H1 (cell line): ENCODE measurements around the gene TCFL5. TPM values are rescaled to one million over a fixed set of nuclear protein-coding genes. Genes with fewer than 3 reads are reported as not detected.

ENCODE experiments used
- CTCF ChIA-PET: fragments of 300-600 bp; sonication (Branson Sonifier 250); formaldehyde crosslinking; loops from one replicate; lab custom pipeline; 2021; ENCODE audit not compliant: partially characterized antibody; lab: Charles Lee
- POLR2A ChIA-PET: fragments of 300-600 bp; sonication (Branson Sonifier 250); formaldehyde crosslinking; loops from one replicate; lab custom pipeline; 2021; ENCODE audit warnings: inconsistent platforms; ENCODE audit not compliant: partially characterized antibody; lab: Charles Lee
- DNase-seq, 2 experiments: peaks; one replicate each; pipeline versions ENCODE4 v3.0.0 to v3.0.0-alpha.2; 2010 to 2022; ENCODE audit warnings: low spot score in 2 of 2, low read depth in 1 of 2, mixed read lengths in 1 of 2
- FAIRE-seq: peaks from 2 replicates; lab custom pipeline; 2011; peaks lifted over from hg19 to GRCh38; lab: Jason Lieb, UNC
- H2AFZ ChIP-seq: 2 replicates; pipeline ENCODE4 v1.8.1; 2012; ENCODE audit warnings: low read length, inconsistent platforms
- H2AK5ac ChIP-seq: 2 replicates; pipeline ENCODE4 v1.6.1; 2013; ENCODE audit warnings: low read depth, low read length
- H2BK120ac ChIP-seq: replicated peaks from 2 replicates; pipeline ENCODE3; 2013; ENCODE audit warnings: low read depth, low read length, inconsistent platforms
- H2BK12ac ChIP-seq: 2 replicates; pipeline ENCODE4 v1.6.1; 2013; ENCODE audit warnings: low read depth, low read length
- H2BK15ac ChIP-seq: 2 replicates; pipeline ENCODE4 v1.6.1; 2013; ENCODE audit warnings: low read length
- H2BK20ac ChIP-seq: 2 replicates; pipeline ENCODE4 v1.6.1; 2013; ENCODE audit warnings: low read length
- H2BK5ac ChIP-seq: 2 replicates; pipeline ENCODE4 v1.6.1; 2013; ENCODE audit warnings: low read depth, low read length
- H3K14ac ChIP-seq: 2 replicates; pipeline ENCODE4 v1.6.1; 2013; ENCODE audit warnings: inconsistent platforms; ENCODE audit not compliant: insufficient read length
- H3K18ac ChIP-seq: 2 replicates; pipeline ENCODE4 v1.6.1; 2013; ENCODE audit warnings: low read length; ENCODE audit errors: extremely low read depth
- H3K23ac ChIP-seq: 2 replicates; pipeline ENCODE4 v1.6.1; 2013; ENCODE audit warnings: inconsistent platforms; ENCODE audit not compliant: insufficient read length
- H3K23me2 ChIP-seq: 2 replicates; pipeline ENCODE4 v1.6.1; 2013; ENCODE audit warnings: low read depth, low read length
- H3K27ac ChIP-seq: 2 replicates; pipeline ENCODE4 v1.6.1; 2011; ENCODE audit warnings: low read depth, low read length, inconsistent platforms
- H3K27me3 ChIP-seq, 4 experiments: replicated peaks in 1 of 4; 1 replicate in 1 of 4; 2 replicates in 3 of 4; pipeline versions ENCODE4 v1.6.1 to v1.8.1; 2011 to 2013; ENCODE audit warnings: low read length in 3 of 4, mild to moderate bottlenecking in 3 of 4, inconsistent platforms in 2 of 4, mixed read lengths in 2 of 4, moderate library complexity in 1 of 4; ENCODE audit not compliant: control insufficient read depth in 3 of 4, insufficient read depth in 3 of 4; ENCODE audit errors: extremely low read depth in 1 of 4
- H3K36me3 ChIP-seq, 4 experiments: 2 replicates each; pipeline versions ENCODE4 v1.6.1 to v1.8.1; 2011 to 2013; ENCODE audit warnings: mild to moderate bottlenecking in 4 of 4, low read length in 3 of 4, moderate library complexity in 2 of 4, control low read depth in 1 of 4, inconsistent platforms in 1 of 4; ENCODE audit not compliant: insufficient read depth in 4 of 4, control insufficient read depth in 2 of 4
- H3K4ac ChIP-seq: replicated peaks from 2 replicates; pipeline ENCODE3; 2013; ENCODE audit warnings: low read length, low read depth, mixed read lengths, inconsistent platforms; ENCODE audit not compliant: insufficient read length
- H3K4me1 ChIP-seq, 4 experiments: replicated peaks in 1 of 4; 1 replicate in 1 of 4; 2 replicates in 3 of 4; pipeline versions ENCODE4 v1.6.1 to v1.8.1; 2011 to 2013; ENCODE audit warnings: low read length in 3 of 4, inconsistent platforms in 2 of 4, mixed read lengths in 1 of 4; ENCODE audit not compliant: insufficient read depth in 4 of 4, control insufficient read depth in 3 of 4
- H3K4me2 ChIP-seq, 2 experiments: 2 replicates each; pipeline versions ENCODE4 v1.6.1 to v1.8.1; 2011 to 2013; ENCODE audit warnings: low read depth in 2 of 2, low read length in 2 of 2, control low read depth in 1 of 2, inconsistent platforms in 1 of 2, mild to moderate bottlenecking in 1 of 2; ENCODE audit not compliant: insufficient read depth in 1 of 2
- H3K4me3 ChIP-seq, 4 experiments: fragments of 200-600, 300-600 bp in 1 of 4; sonication (generic), shearing (Covaris generic), sonication (Bioruptor Twin) in 1 of 4; 2 replicates each; pipeline versions ENCODE4 v1.5.1 to v1.8.1; 2011 to 2016; ENCODE audit warnings: low read length in 4 of 4, low read depth in 3 of 4, control low read depth in 2 of 4, inconsistent platforms in 2 of 4, mild to moderate bottlenecking in 2 of 4, mixed read lengths in 1 of 4, moderate library complexity in 1 of 4; ENCODE audit not compliant: insufficient read depth in 2 of 4; ENCODE audit errors: extremely low read depth in 1 of 4
- H3K56ac ChIP-seq: replicated peaks from 2 replicates; pipeline ENCODE3; 2013; ENCODE audit warnings: low read depth, mild to moderate bottlenecking, mixed read lengths, low read length, inconsistent platforms; ENCODE audit not compliant: insufficient read length
- H3K79me1 ChIP-seq: 2 replicates; pipeline ENCODE4 v1.6.1; 2013; ENCODE audit warnings: low read depth, low read length, control low read depth
- H3K79me2 ChIP-seq, 2 experiments: 2 replicates each; pipeline versions ENCODE4 v1.6.1 to v1.8.1; 2012 to 2013; ENCODE audit warnings: low read length in 2 of 2, mild to moderate bottlenecking in 2 of 2, inconsistent platforms in 1 of 2; ENCODE audit not compliant: insufficient read depth in 2 of 2, control insufficient read depth in 1 of 2
- H3K9ac ChIP-seq, 4 experiments: replicated peaks in 1 of 4; 1 replicate in 1 of 4; 2 replicates in 3 of 4; pipeline versions ENCODE4 v1.6.1 to v1.8.1; 2011 to 2013; ENCODE audit warnings: low read depth in 3 of 4, low read length in 3 of 4, control low read depth in 2 of 4, mild to moderate bottlenecking in 2 of 4, moderate library complexity in 2 of 4, inconsistent platforms in 1 of 4; ENCODE audit errors: extremely low read depth in 1 of 4
- H3K9me3 ChIP-seq, 2 experiments: 2 replicates each; pipeline versions ENCODE4 v1.6.1 to v1.8.1; 2012 to 2013; ENCODE audit warnings: mild to moderate bottlenecking in 2 of 2, moderate library complexity in 2 of 2, control low read depth in 1 of 2, inconsistent platforms in 1 of 2, low read depth in 1 of 2, low read length in 1 of 2, mixed read lengths in 1 of 2; ENCODE audit not compliant: insufficient read depth in 2 of 2
- H4K20me1 ChIP-seq, 2 experiments: replicated peaks in 1 of 2; 2 replicates each; pipeline versions ENCODE3 to v1.8.1; 2011 to 2013; ENCODE audit warnings: inconsistent platforms in 2 of 2, low read length in 2 of 2, mild to moderate bottlenecking in 1 of 2; ENCODE audit not compliant: insufficient read depth in 2 of 2, control insufficient read depth in 1 of 2
- H4K5ac ChIP-seq: 2 replicates; pipeline ENCODE4 v1.6.1; 2013; ENCODE audit warnings: low read length, low read depth, mixed read lengths, inconsistent platforms; ENCODE audit not compliant: insufficient read length
- H4K8ac ChIP-seq: 2 replicates; pipeline ENCODE4 v1.8.0; 2013; ENCODE audit warnings: mild to moderate bottlenecking, moderate library complexity, low read length, inconsistent platforms; ENCODE audit not compliant: insufficient read depth; ENCODE audit errors: extremely low read depth
- H4K91ac ChIP-seq: replicated peaks from 2 replicates; pipeline ENCODE3; 2013; ENCODE audit warnings: low read length, mixed read lengths, inconsistent platforms; ENCODE audit not compliant: insufficient read length
- GTF2F1 ChIP-seq: IDR thresholded peaks from 2 replicates; pipeline ENCODE4 v1.6.1; 2012; ENCODE audit warnings: low read depth, low read length, improper control_type of control experiment, borderline replicate concordance
- KDM1A ChIP-seq: fragments of 200-600, 300-600 bp; sonication (generic); IDR thresholded peaks from 2 replicates; pipeline ENCODE4 v1.7.1; 2016; ENCODE audit warnings: mild to moderate bottlenecking, low read length, borderline replicate concordance
- NANOG ChIP-seq: IDR thresholded peaks from 2 replicates; pipeline ENCODE4 v1.6.1; 2011; ENCODE audit warnings: low read length, low read depth, mild to moderate bottlenecking, inconsistent platforms; ENCODE audit not compliant: insufficient read depth, poor library complexity, severe bottlenecking
- RAD21 ChIP-seq, 2 experiments: IDR thresholded peaks in 1 of 2; conservative IDR thresholded peaks in 1 of 2; 2 replicates each; pipeline ENCODE4 v1.6.1; 2011; ENCODE audit warnings: low read depth in 2 of 2, low read length in 2 of 2, improper control_type of control experiment in 1 of 2, inconsistent platforms in 1 of 2, mild to moderate bottlenecking in 1 of 2, moderate library complexity in 1 of 2
- RXRA ChIP-seq: IDR thresholded peaks from 2 replicates; pipeline ENCODE4 v1.6.1; 2011; ENCODE audit warnings: low read depth, mild to moderate bottlenecking, low read length, moderate library complexity; ENCODE audit not compliant: insufficient read depth
- SAP30 ChIP-seq: fragments of 300-600 bp; sonication (generic); IDR thresholded peaks from 2 replicates; pipeline ENCODE4 v1.7.1; 2012; ENCODE audit warnings: low read length, moderate library complexity, mild to moderate bottlenecking, inconsistent platforms; ENCODE audit not compliant: insufficient read depth, insufficient replicate concordance
- SIX5 ChIP-seq: IDR thresholded peaks from 2 replicates; pipeline ENCODE4 v1.6.1; 2011; ENCODE audit warnings: mild to moderate bottlenecking, low read depth, low read length
- SP4 ChIP-seq: IDR thresholded peaks from 2 replicates; pipeline ENCODE4 v1.6.1; 2012; ENCODE audit warnings: low read length, inconsistent platforms
- TCF12 ChIP-seq: IDR thresholded peaks from 2 replicates; pipeline ENCODE4 v1.6.1; 2011; ENCODE audit warnings: low read depth, mild to moderate bottlenecking, low read length
- YY1 ChIP-seq: IDR thresholded peaks from 2 replicates; pipeline ENCODE4 v1.6.1; 2011; ENCODE audit warnings: low read depth, mild to moderate bottlenecking, low read length
- WGBS, 2 experiments: shearing (Covaris generic) in 1 of 2; methylation state at CpG; one replicate each; pipeline versions ENCODE4 v1.1.6 to v1.1.7; 2013 to 2015; ENCODE audit warnings: low lambda C conversion rate in 2 of 2, mixed read lengths in 2 of 2, inconsistent platforms in 1 of 2, low coverage in 1 of 2, missing lambda C conversion rate in 1 of 2; ENCODE audit not compliant: insufficient replicate concordance in 2 of 2, insufficient coverage in 1 of 2, insufficient read length in 1 of 2; ENCODE audit errors: extremely low coverage in 1 of 2, missing lambda C conversion rate in 1 of 2; 5-methylcytosine and 5-hydroxymethylcytosine counted together
- polyA plus RNA-seq, 7 experiments: library from polyadenylated mRNA; depleted of rRNA in 3 of 7; stranded (reverse) in 5 of 7; unstranded in 2 of 7; fragments of >200 nt in 5 of 7; fragments of 200-250 nt in 2 of 7; gene quantifications; 1 replicate in 5 of 7; 2 replicates in 1 of 7; 4 replicates in 1 of 7; pipeline versions ENCODE4 v1.2.1 to v1.2.3, GENCODE V29; 2011 to 2013; ENCODE audit warnings: missing spikeins in 2 of 7, mixed read lengths in 2 of 7
- total RNA-seq: library from RNA; stranded (reverse); fragmentation: NEBNext Ultra II Directional; extraction: Animal tissue kit (Norgen Biotek cat#: 25700); gene quantifications from 2 replicates; pipeline ENCODE4 v1.2.1, GENCODE V29; 2021
- TF ChIP-seq, protein P1 (sequence below): IDR thresholded peaks from 2 replicates; pipeline ENCODE4 v1.6.1; 2011; ENCODE audit warnings: low read depth, mild to moderate bottlenecking, low read length; ENCODE audit not compliant: insufficient read depth

Gene TCFL5
- total and polyA plus RNA-seq, 2 of the 8 experiments (the other 6 are each of a cell fraction or from before 2014, with no cell fraction given), result 6.2 to 15.0 TPM

DNA sequence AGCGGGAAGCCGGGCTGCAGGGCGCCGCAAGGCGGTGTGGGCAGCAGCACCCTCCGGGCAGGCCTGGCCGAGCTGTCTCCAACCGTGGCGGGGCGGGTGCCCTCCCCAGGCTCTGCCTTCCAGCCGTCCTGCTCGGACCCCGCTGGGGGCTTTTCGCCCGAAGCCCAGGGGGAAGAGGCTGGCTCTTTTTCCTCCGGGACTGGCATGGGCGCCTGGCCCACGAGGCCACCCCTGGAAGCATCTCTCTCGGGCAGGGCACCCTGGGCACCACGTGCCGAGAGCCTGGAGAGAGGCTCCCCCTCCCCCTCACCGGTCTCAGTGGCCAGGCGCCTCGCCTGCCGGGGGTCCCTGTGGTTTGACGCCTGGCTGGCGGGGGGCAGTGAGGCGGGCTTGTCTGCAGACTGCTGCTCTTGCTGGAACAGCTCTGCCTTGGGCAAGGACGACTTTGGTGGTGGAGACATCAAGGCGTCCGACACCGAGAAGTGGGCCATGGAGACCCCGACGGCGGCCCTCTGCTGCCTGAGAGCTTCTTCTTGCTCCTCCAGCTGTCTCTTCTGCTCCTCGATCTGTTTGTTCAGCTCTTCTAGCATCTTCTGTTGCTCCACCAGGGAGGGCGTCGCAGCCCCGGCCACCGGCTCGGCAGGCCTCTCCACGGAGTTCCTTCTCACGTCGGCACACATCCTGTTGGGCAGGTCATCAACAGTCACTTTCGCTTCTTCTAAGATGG, 19.5 kb upstream of the TCFL5 start:
- Histone ChIP-seq H3K79me1 (peaks cover 3% of the 10 kb centered on the region; the same call in 1 of the 2 replicates), H3K4ac (no peak overlapping the region), H2BK12ac (no peak overlapping the region), H3K27me3 (no peaks in the 10 kb centered on the region), H4K91ac (no peak overlapping the region), H3K14ac (no peak overlapping the region), H3K4me3 (no peak overlapping the region), H3K27ac (no peak overlapping the region), H3K56ac (no peak overlapping the region), H3K23me2 (no peaks in the 10 kb centered on the region; the same call in 1 of the 2 replicates), H2AK5ac (no peak overlapping the region), H3K23ac (no peak overlapping the region), H4K8ac (0 out of 2 replicates have a peak overlapping the region, but pooled peaks have one; percentile 1), H3K4me1 (peaks cover 0 to 18% (median 10%) of the 10 kb centered on the region in 4 experiments; a peak in 5 of 7 replicates), H2BK5ac (no peak overlapping the region), H4K5ac (no peak overlapping the region), H4K20me1 (peaks cover 2 to 9% of the 10 kb centered on the region in 2 experiments), H3K18ac (no peak overlapping the region), H3K4me2 (no peak overlapping the region), H3K9ac (no peak overlapping the region), H3K36me3 (0 out of 8 replicates have a peak, but pooled peaks cover 0 to 3% (median 0%) of the 10 kb centered on the region in 4 experiments), H2BK120ac (no peak overlapping the region), H3K79me2 (no peaks in the 10 kb centered on the region), H2BK15ac (no peak overlapping the region), H3K9me3 (no peaks in the 10 kb centered on the region), H2BK20ac (no peak overlapping the region), H2AFZ (no peak overlapping the region)
- WGBS, 2 experiments, result 97% methylated on average over 40 of the region's 45 CpGs; no CpG with 5 or more reads in 1 of the 2 experiments
- ChIA-PET POLR2A (interaction anchor here (1.5 to 1.8 kb wide), 3 partner anchors 10 to 54 kb away, joined by 3 to 6 read pairs (median 5); no protein-coding TSS in a partner anchor), CTCF (interaction anchor here (0.8 to 2.1 kb wide), 4 partner anchors 9 to 76 kb away, joined by 3 to 7 read pairs (median 4); no protein-coding TSS in a partner anchor)
- DNase-seq, result no peak
- FAIRE-seq, result no peak
- TF ChIP-seq SP4 (no peak), TCF12 (no peak), SAP30 (no peak), RXRA (no peak), SIX5 (no peak), NANOG (no peak), GTF2F1 (no peak), YY1 (no peak), KDM1A (no peak), RAD21 (IDR thresholded peaks at IDR 0.05 in 1 of 2, conservative IDR thresholded peaks at IDR 0.05 in 1 of 2; ENCODE audit: low read depth in 2 of 2, low read length in 2 of 2) (no peak)
- TF ChIP-seq, protein P1, sequence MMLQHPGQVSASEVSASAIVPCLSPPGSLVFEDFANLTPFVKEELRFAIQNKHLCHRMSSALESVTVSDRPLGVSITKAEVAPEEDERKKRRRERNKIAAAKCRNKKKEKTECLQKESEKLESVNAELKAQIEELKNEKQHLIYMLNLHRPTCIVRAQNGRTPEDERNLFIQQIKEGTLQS, result no peak
